ENCODE results near the gene SHQ1.
"Not testable (repeated sequence)": the region's sequence is repeated elsewhere in the genome, so short reads cannot be mapped to it uniquely, and the experiment has no call there.

SHQ1 gene

GRCh38 chr3:72746430-72747411 is 101.5 kb downstream of the SHQ1 start:
- no peak for DNase-seq

- DNase-seq, result no peak
Measured at GRCh38 chr3:72745146-72745999, 102.9 kb downstream of the SHQ1 start.

- no peak for DNase-seq
Measured at GRCh38 chr3:72744330-72744729, 103.9 kb downstream of the SHQ1 start.

- DNase-seq, result no peak
Measured at GRCh38 chr3:72739531-72740466, 108.4 kb downstream of the SHQ1 start.

GRCh38 chr3:72738752-72739530 is 109.3 kb downstream of the SHQ1 start:
- DNase-seq, result peak; percentile 64

GRCh38 chr3:72735072-72735471 is 113.2 kb downstream of the SHQ1 start:
- not testable (repeated sequence) for DNase-seq

- DNase-seq, result no peak
Measured at GRCh38 chr3:72733676-72734075, 114.6 kb downstream of the SHQ1 start.

GRCh38 chr3:72732666-72733345 is 115.4 kb downstream of the SHQ1 start:
- not testable (repeated sequence) for DNase-seq

GRCh38 chr3:72728958-72729467 is 119.2 kb downstream of the SHQ1 start:
- no peak for DNase-seq

GRCh38 chr3:72728329-72728889 is 119.8 kb downstream of the SHQ1 start:
- DNase-seq, result no peak

- no peak for DNase-seq
Measured at GRCh38 chr3:72727726-72728125, 120.5 kb downstream of the SHQ1 start.

GRCh38 chr3:72727172-72727571 is 121.1 kb downstream of the SHQ1 start:
- DNase-seq, result no peak

- no peak for DNase-seq
Measured at GRCh38 chr3:72725229-72725628, 123.0 kb downstream of the SHQ1 start.

GRCh38 chr3:72724070-72724469 is 124.2 kb downstream of the SHQ1 start:
- DNase-seq, result no peak

GRCh38 chr3:72722930-72723726 is 125.1 kb downstream of the SHQ1 start:
- no peak for DNase-seq

- no peak for DNase-seq
Measured at GRCh38 chr3:72721683-72722381, 126.4 kb downstream of the SHQ1 start.

- no peak for DNase-seq
Measured at GRCh38 chr3:72720566-72720965, 127.7 kb downstream of the SHQ1 start.

GRCh38 chr3:72719137-72719536 is 129.1 kb downstream of the SHQ1 start:
- DNase-seq, result no peak

GRCh38 chr3:72714135-72714534 is 134.1 kb downstream of the SHQ1 start:
- DNase-seq, result not testable (repeated sequence)

Measured in activated effector memory CD4-positive, alpha-beta T cell treated with Interleukin-2 at 50 U/mL for 16 hours (primary cell).